ENCODE results near the gene CYP3A5. TPM values are rescaled to one million over a fixed set of nuclear protein-coding genes. Genes with fewer than 3 reads are reported as not detected.

CYP3A5 gene
- total RNA-seq, 1 experiment from 2014 or later, result not detected

GRCh38 chr7:99625961-99626360 is 53.8 kb downstream of the CYP3A5 start:
- no CpG with 5 or more reads among the region's 4 CpGs for WGBS (ENCODE audit: extremely low coverage, insufficient read length, low lambda C conversion rate)

More at GRCh38 chr7:99625961-99626360, 53.8 kb downstream of the CYP3A5 start:
- DNase-seq, result no peak
- Histone ChIP-seq H4K91ac (ENCODE audit: insufficient read length, low read depth, low read length) (no peak overlapping the region), H3K14ac (ENCODE audit: insufficient read depth, low read length) (no peak overlapping the region), H3K18ac (ENCODE audit: insufficient read length, low read depth, low read length) (no peak overlapping the region), H3K9me3 (ENCODE audit: control insufficient read depth, low read depth, low read length) (no peaks in the 10 kb centered on the region), H2BK5ac (ENCODE audit: insufficient read length, low read length) (no peak overlapping the region), H2BK120ac (ENCODE audit: low read depth, low read length, poor library complexity, severe bottlenecking) (no peak overlapping the region), H3K56ac (ENCODE audit: insufficient read length, low read depth, low read length) (no peak overlapping the region), H3K27ac (ENCODE audit: insufficient read length, low read depth, low read length) (no peak overlapping the region), H3K23ac (ENCODE audit: insufficient read length, low read depth, low read length) (no peak overlapping the region), H3K4ac (ENCODE audit: low read depth, low read length) (no peak overlapping the region), H3K4me2 (ENCODE audit: insufficient read depth, insufficient read length, low read length) (no peak overlapping the region), H3K79me2 (ENCODE audit: insufficient read depth, low read length) (no peaks in the 10 kb centered on the region), H3K23me2 (ENCODE audit: insufficient read length, low read depth, low read length, poor library complexity, severe bottlenecking) (no peaks in the 10 kb centered on the region), H2BK12ac (ENCODE audit: insufficient read length, low read depth, low read length) (no peak overlapping the region), H3K4me1 (ENCODE audit: insufficient read depth, low read length) (no peaks in the 10 kb centered on the region), H2AK5ac (ENCODE audit: insufficient read length, low read length) (no peak overlapping the region), H4K5ac (ENCODE audit: insufficient read length, low read depth, low read length) (no peak overlapping the region), H2AFZ (ENCODE audit: low read length) (no peak overlapping the region), H3K79me1 (ENCODE audit: insufficient read depth, low read depth, low read length, poor library complexity, severe bottlenecking) (no peaks in the 10 kb centered on the region), H3T11ph (ENCODE audit: low read length) (no peak overlapping the region), H2BK15ac (ENCODE audit: low read depth, low read length) (no peak overlapping the region), H3K27me3 (ENCODE audit: insufficient read depth, low read length) (no peaks in the 10 kb centered on the region), H4K20me1 (ENCODE audit: control insufficient read depth, insufficient read depth, insufficient read length) (no peaks in the 10 kb centered on the region), H3K9ac (ENCODE audit: extremely low read depth, insufficient read length, low read length) (no peak overlapping the region), H2BK20ac (ENCODE audit: low read depth, low read length, poor library complexity, severe bottlenecking) (no peak overlapping the region), H4K8ac (replicated peaks; ENCODE audit: insufficient read length, low read depth, low read length) (no peak overlapping the region)
- H3K27me3 Mint-ChIP-seq (ENCODE audit: low read depth), result no peaks in the 10 kb centered on the region
- TF ChIP-seq CTCF (conservative IDR thresholded peaks at IDR 0.05), result no peak
- H3K4me1 Mint-ChIP-seq, result peaks cover 24 to 27% of the 10 kb centered on the region in 2 experiments
- no peak overlapping the region for H3K4me3 Mint-ChIP-seq
- no peak overlapping the region; a peak in 1 of 7 replicates for H3K27ac Mint-ChIP-seq
- peaks cover 65 to 90% (median 84%) of the 10 kb centered on the region in 3 experiments for H3K36me3 Mint-ChIP-seq (ENCODE audit: insufficient read depth in 1 of 3, low read depth in 3 of 3)
- no peaks in the 10 kb centered on the region for H3K9me3 Mint-ChIP-seq
